ENCODE data around the gene OR2A2.

OR2A2 gene

GRCh38 chr7:144142187-144142586, 32.8 kb downstream of the OR2A2 start:
- no peak for DNase-seq (ENCODE audit: low read depth)

GRCh38 chr7:144144426-144144825, 35.0 kb downstream of the OR2A2 start:
- DNase-seq (ENCODE audit: low read depth), result no peak

GRCh38 chr7:144148224-144148827, 38.9 kb downstream of the OR2A2 start:
- no peak for DNase-seq (ENCODE audit: low read depth)

GRCh38 chr7:144158861-144159260, 49.5 kb downstream of the OR2A2 start:
- no peak for DNase-seq (ENCODE audit: low read depth)
